Thoracic aorta (tissue), 2 donors: ENCODE data around the gene ABLIM1. TPM values are rescaled to one million over a fixed set of nuclear protein-coding genes. Genes with fewer than 3 reads are reported as not detected.

Source experiments
- ATAC-seq: fragments of 150-250 bp; one replicate; pipeline ENCODE4 v1.8.0; 2017; ENCODE audit warnings: low read depth; ENCODE audit not compliant: insufficient number of reproducible peaks, low FRiP score
- DNase-seq: peaks from one replicate; pipeline ENCODE4 v3.0.0-alpha.2; 2020; ENCODE audit warnings: low spot score
- H3K27ac ChIP-seq, 2 donors: fragments of 200-600 bp; sonication (generic); 1 replicate in 1 of 2; 2 replicates in 1 of 2; pipeline ENCODE4 v1.5.1; 2016; ENCODE audit warnings: mild to moderate bottlenecking in 2 of 2, moderate library complexity in 2 of 2
- H3K27me3 ChIP-seq: fragments of 200-600 bp; sonication (generic); replicated peaks from 2 replicates; pipeline ENCODE4 v1.6.0; 2016; ENCODE audit warnings: mild to moderate bottlenecking; ENCODE audit not compliant: insufficient read depth
- H3K36me3 ChIP-seq: fragments of 200-600 bp; sonication (generic); one replicate; pipeline ENCODE4 v1.5.1; 2016
- H3K4me1 ChIP-seq, 2 donors: fragments of 200-600 bp; sonication (generic); 1 replicate in 1 of 2; 2 replicates in 1 of 2; pipeline versions ENCODE4 v1.5.1 to v1.6.0; 2016; ENCODE audit warnings: low read depth in 2 of 2, mild to moderate bottlenecking in 1 of 2; ENCODE audit not compliant: control insufficient read depth in 1 of 2
- H3K4me3 ChIP-seq: fragments of 200-600 bp; sonication (generic); 2 replicates; pipeline ENCODE4 v1.5.1; 2016; ENCODE audit warnings: mild to moderate bottlenecking
- H3K9me3 ChIP-seq: fragments of 200-600 bp; sonication (generic); 2 replicates; pipeline ENCODE4 v1.5.1; 2016
- CTCF ChIP-seq: fragments of 200-600 bp; sonication (generic); IDR thresholded peaks from one replicate; pipeline ENCODE4 v1.5.1; 2019; ENCODE audit warnings: antibody characterized with exemption
- total RNA-seq, 2 donors: library from RNA; depleted of rRNA; stranded (reverse); fragments of >200 nt; gene quantifications; one replicate each; pipeline versions ENCODE4 v1.1.0 to v1.2.3, GENCODE V29; 2016

The ABLIM1 gene
- total RNA-seq, 2 donors from 2014 or later = 47.5 to 111 TPM

- Histone ChIP-seq H3K4me1 (peaks cover 0 to 2% of the 10 kb centered on the region in 2 donors), H3K27me3 (no peaks in the 10 kb centered on the region), H3K36me3 (no peaks in the 10 kb centered on the region), H3K9me3 (no peaks in the 10 kb centered on the region), H3K4me3 (no peak overlapping the region), H3K27ac (no peak overlapping the region)
- no peak for TF ChIP-seq CTCF
- ATAC-seq (no peak), DNase-seq (no peak)
Observed at GRCh38 chr10:114499630-114500190, 158.4 kb downstream of the ABLIM1 start.

- H3K4me1 ChIP-seq = no peaks in the 10 kb centered on the region
- no peaks in the 10 kb centered on the region for H3K27me3 ChIP-seq
- H3K4me3 ChIP-seq = no peak overlapping the region
- DNase-seq = no peak
- ATAC-seq = no peak
- no peaks in the 10 kb centered on the region for H3K36me3 ChIP-seq
- H3K9me3 ChIP-seq = no peaks in the 10 kb centered on the region
- no peak overlapping the region for H3K27ac ChIP-seq
- TF ChIP-seq CTCF = no peak
Observed at GRCh38 chr10:114499116-114499515, 159.0 kb downstream of the ABLIM1 start.

- no peaks in the 10 kb centered on the region for H3K36me3 ChIP-seq
- no peaks in the 10 kb centered on the region for H3K27me3 ChIP-seq
- no peak overlapping the region for H3K27ac ChIP-seq
- no peak for DNase-seq
- no peak overlapping the region for H3K4me3 ChIP-seq
- no peaks in the 10 kb centered on the region for H3K4me1 ChIP-seq
- no peaks in the 10 kb centered on the region for H3K9me3 ChIP-seq
- TF ChIP-seq CTCF = no peak
- ATAC-seq = no peak
Observed at GRCh38 chr10:114498413-114499111, 159.5 kb downstream of the ABLIM1 start.

GRCh38 chr10:114495303-114495702, 162.8 kb downstream of the ABLIM1 start:
- no peak for DNase-seq
- Histone ChIP-seq H3K36me3 (no peaks in the 10 kb centered on the region), H3K27me3 (no peaks in the 10 kb centered on the region), H3K4me3 (no peak overlapping the region), H3K9me3 (no peaks in the 10 kb centered on the region), H3K4me1 (peaks cover 0 to 14% of the 10 kb centered on the region in 2 donors), H3K27ac (no peak overlapping the region)
- TF ChIP-seq CTCF = no peak
- no peak for ATAC-seq

GRCh38 chr10:114492351-114493037, 165.6 kb downstream of the ABLIM1 start:
- ATAC-seq (no peak), DNase-seq (no peak)
- H3K27ac ChIP-seq = no peak overlapping the region
- H3K4me1 ChIP-seq = peaks cover 0 to 14% of the 10 kb centered on the region in 2 donors
- H3K4me3 ChIP-seq = no peak overlapping the region
- no peaks in the 10 kb centered on the region for H3K36me3 ChIP-seq
- no peaks in the 10 kb centered on the region for H3K27me3 ChIP-seq
- H3K9me3 ChIP-seq = no peaks in the 10 kb centered on the region
- no peak for TF ChIP-seq CTCF
